GM18873 (cell line): ENCODE data around the gene KLHL3.

Experiments used
- ATAC-seq: cut with Tn5 transposase; IDR thresholded peaks from one replicate; pipeline ENCODE4 v1.9.1; 2021; ENCODE audit warnings: mild to moderate bottlenecking, moderate library complexity, moderate number of reproducible peaks; ENCODE audit not compliant: unreplicated experiment, low FRiP score

Gene KLHL3

GRCh38 chr5:137747848-137748247 is 12.0 kb upstream of the KLHL3 start:
- ATAC-seq = no peak

- no peak for ATAC-seq
Measured at GRCh38 chr5:137743031-137743640, 7.2 kb upstream of the KLHL3 start.

DNA sequence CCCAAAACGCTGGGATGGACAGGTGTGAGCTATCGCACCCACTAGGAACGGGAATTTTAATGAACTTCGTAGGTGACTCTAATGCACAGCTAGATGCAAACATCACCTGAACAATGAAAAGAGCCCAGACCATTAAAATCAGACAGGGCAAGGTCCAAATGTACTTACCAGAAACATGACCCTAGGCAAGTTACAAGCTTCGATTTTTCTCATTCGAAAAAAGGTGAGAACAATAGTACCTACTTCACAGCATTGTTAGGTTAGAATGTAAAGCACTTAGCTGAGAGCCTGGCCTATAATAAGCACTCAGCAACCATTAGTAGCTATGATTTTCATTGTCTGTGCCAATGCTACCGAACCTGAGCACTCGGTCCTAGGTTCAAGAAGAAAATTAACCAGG is 5.8 kb upstream of the KLHL3 start:
- no peak for ATAC-seq

GRCh38 chr5:137739737-137740136 is 3.8 kb upstream of the KLHL3 start:
- no peak for ATAC-seq

DNA sequence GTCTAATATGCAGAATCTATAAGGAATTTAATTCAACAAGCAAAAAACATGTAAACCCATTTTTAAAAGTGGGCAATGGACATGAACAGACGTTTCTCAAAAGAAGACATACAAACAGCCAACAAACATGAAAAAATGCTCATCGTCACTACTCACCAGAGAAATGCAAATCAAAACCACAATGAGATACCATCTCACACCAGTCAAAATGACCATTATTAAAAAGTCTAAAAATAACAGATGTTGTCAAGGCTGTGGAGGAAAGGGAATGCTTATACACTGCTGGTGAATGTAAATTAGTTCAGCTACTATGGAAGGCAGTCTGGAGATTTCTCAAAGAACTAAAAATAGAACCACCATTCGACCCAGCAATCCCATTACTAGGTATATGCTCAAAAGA is 3.1 kb upstream of the KLHL3 start:
- no peak for ATAC-seq

DNA sequence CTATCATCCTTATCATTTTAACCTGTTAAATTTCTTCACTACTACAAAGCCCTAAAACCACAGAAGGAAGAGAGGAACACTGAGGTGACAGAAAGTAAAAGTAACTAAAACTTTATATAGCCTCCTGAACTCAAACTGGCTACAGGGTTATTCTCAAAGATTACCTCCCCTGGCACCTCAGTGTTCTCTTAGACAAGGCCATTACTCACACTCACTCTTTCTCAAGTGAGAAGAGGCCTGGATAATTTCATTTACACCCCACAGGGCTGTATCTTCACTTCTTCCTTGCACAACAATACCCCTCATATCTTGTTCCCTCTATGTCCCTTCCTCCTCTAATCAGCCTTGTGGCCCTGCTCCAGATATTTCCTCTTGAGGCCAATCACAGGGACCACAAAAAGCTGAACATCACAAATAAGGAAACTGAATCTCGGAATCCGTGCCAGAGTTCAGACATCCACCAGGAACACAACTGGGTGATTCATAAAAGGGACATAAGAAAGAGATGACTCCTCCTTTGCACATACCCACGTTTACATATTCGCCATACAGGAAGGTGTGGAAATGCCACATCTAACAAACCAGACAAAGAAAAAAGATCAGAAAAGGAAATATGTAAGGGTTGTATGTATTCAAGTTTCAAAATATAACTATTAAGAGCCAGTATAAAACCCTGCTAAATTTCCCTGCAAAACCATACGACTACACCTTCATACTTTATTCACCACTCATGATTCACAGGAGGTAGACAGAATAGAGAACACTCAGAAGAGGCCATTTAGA is 1.7 kb upstream of the KLHL3 start:
- ATAC-seq = no peak

GRCh38 chr5:137736496-137736895 is 607 bp upstream of the KLHL3 start:
- no peak for ATAC-seq

DNA sequence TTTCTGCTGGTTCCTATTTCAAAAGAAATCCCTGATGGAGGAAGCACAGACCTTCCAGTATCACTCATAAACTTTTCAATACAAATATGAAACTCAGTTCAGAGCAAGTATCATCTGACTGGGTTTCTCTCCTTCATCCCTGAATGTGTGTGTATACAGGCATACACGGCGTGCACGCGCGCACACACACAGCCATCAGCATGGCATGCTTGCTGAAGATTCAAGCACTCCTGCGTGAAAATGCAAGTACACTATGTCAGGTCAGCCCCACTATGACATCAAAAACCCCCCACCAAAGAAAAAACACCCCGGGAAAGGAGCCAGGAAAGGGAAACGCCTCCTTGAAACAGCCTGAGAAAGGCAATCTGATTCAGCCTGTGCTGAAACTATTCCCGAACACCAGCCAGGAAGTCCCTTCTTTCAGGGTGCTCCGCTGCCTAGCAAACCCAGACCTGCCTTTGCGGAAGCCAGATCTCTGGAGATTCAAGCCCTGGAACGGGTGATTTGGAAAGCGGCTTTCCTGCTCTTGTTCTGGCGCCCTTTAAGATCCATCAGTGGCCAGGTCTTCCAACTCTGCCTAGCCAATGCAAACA is 831 bp downstream of the KLHL3 start:
- ATAC-seq = peak; percentile 9

DNA sequence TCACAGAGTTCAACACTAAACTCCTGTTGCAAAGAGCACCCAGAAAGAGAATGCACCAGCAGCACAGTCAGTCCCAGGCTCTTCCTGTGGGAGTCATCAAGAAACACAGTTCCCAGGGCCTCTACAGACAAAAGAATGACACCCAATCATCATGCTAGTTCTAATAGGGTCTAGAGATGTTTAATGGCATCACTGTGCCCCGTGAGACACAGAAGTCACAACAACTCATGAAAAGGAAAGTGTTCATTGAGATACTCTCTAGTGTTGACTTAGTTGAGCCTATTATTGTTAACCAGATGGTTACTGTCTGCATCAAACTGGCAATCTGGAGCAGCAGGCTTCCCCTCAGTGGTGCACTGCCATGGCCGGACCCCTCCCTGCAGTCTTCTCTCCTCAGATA is 1.6 kb downstream of the KLHL3 start:
- ATAC-seq = no peak

DNA sequence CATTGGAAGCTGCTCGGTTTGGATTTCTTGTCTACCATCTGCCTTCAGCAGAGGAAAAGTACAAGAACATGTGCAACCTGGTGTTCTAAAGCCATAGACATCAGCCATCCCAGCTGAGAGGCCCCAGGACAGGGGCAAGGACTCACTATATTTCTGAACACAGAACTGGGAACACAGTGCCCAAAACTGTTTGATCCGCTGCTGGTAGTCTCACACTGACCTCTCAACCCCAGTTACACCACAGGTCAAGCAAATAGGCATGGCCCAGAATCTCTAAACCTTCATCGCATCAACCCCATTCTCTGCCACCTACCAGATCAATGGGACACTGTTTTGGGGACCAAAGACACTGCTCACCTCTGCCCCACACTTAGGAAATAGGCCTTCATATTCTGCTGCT is 2.0 kb downstream of the KLHL3 start:
- no peak for ATAC-seq

- ATAC-seq = no peak
Measured at GRCh38 chr5:137733006-137733405, 2.9 kb downstream of the KLHL3 start.

- no peak for ATAC-seq
Measured at GRCh38 chr5:137731176-137731575, 4.7 kb downstream of the KLHL3 start.

DNA sequence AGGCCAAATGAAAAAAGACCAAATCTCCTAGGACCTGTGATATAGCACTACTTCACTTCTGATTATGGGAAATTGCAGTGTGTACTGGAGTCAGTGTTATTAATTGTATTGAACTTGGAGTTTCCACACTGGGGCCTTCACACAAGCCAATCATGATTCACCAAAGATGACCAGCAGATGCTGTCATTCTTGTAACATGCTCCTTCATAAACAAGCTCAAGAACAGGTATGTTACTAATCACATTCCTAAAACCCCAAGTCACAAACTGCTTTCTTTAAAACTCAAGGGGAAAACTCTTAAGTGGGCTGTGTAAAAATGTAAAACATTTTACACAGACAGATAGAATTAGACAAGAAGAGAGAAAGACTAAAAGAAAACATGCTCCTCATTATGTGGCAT is 5.6 kb downstream of the KLHL3 start:
- ATAC-seq = no peak

DNA sequence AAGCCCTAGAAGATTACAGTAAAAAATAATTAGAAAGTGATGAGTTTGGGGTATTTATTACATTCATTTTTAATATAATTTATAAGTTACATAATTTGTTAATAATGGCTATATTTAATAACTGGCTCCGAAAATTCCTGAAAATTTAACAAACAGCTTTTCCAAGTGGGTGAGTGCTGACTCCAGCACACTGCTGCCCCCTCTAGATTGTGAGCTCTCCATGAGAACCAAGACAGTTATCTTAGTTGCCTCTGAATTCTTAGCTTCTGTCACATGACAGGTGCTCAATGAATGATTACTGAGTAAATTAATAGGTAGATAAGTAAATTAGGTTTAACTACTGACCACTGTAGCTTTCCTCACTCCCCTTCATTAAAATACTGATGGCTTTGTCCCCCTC is 7.8 kb downstream of the KLHL3 start:
- no peak for ATAC-seq

DNA sequence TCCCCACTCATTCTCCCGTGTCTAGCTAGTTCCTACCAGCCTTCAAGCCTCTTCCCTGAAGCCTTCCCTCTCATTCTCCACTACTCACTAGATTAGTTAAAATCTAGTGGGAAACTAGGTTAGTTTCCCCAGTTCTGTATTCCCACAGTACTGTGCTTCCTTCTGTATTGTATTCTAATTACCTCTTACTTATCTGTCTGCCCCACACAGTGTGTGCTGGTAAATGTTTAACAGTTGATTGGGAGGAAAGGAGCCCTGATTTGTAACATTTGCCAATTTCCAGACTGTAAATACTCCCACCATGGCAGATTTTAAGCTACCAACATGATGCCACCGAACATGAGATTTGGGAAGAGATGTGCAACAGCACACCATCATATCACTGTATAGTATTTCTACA is 8.3 kb downstream of the KLHL3 start:
- no peak for ATAC-seq

- no peak for ATAC-seq
Measured at GRCh38 chr5:137724251-137724650, 11.6 kb downstream of the KLHL3 start.

DNA sequence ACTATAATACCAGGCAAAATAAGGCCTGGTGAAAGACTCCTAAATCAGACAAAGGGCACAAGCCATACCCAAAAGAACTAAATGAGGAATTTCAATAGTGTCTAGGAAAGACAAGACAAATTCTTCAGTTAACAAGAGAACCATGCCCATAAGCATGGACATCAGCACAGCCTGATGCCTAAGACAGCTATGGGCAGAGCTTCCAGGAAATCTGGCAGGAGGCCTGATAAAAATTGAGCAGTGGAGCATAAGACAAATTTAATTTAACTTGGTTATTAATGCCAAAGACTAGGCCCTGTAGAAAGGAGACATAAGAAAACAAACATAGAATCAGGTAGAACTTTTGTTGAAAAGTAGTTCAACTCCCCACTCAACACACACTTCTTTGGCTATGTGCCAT is 17.3 kb downstream of the KLHL3 start:
- ATAC-seq = no peak

DNA sequence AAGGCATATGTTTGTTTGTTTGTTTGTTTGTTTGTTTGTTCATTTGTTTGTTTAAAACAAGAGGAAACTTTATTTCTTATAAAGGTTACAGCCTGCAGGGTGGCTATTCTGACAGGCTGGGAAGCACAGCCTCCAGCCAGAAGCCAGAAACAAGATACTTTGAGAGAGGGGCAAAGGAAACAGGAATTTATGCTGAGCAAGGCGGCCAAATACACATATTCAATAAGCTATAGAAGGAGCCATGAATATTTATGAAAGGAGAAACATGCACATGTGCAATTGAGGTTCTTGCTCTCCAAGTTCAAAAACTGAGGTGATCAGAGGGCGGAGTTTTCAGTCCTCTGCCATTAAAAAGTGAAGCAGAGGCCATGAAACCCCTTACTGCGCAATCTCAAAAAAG is 19.6 kb downstream of the KLHL3 start:
- ATAC-seq = no peak

- no peak for ATAC-seq
Measured at GRCh38 chr5:137715456-137715855, 20.4 kb downstream of the KLHL3 start.

GRCh38 chr5:137714946-137715345 is 20.9 kb downstream of the KLHL3 start:
- no peak for ATAC-seq

GRCh38 chr5:137714494-137714893 is 21.4 kb downstream of the KLHL3 start:
- ATAC-seq = no peak

DNA sequence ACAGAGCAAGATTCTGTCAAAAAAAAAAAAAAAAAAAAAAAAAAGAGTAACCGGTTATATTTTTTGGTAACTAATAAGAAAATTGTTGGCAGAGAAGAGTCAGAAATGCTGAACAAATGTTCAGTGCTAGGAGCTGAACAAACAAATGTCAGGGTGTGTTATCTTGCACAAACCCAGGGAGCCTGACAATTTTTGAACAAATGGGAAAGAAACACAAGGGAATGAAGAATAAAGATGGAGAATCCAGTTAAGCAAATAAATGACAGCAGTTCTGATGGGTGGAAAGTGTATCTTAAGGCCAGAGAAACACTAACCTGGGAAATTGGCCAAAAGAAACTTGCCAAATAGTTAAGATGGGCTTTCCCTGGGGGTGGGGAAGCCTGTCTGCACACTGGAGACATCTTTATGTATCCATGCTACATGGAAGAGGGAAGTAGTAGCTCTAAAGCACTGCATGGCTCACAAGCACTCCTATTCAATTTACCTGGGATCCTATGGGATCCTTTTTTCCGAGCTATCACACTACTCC is 23.7 kb downstream of the KLHL3 start:
- no peak for ATAC-seq
